AG09309 (cell line): ENCODE data around the gene LRRC32.

Experiments used
- DNase-seq: peaks from one replicate; pipeline ENCODE4 v3.0.0-alpha.2; 2010; ENCODE audit warnings: low read depth
- H3K4me3 ChIP-seq: 2 replicates; pipeline ENCODE4 v1.5.1; 2011; ENCODE audit warnings: mild to moderate bottlenecking, low read depth, low read length, moderate library complexity; ENCODE audit not compliant: control insufficient read depth
- CTCF ChIP-seq: IDR thresholded peaks from 2 replicates; pipeline ENCODE4 v1.5.1; 2011; ENCODE audit warnings: mild to moderate bottlenecking, low read depth, low read length, inconsistent platforms; ENCODE audit not compliant: insufficient read depth, control insufficient read depth; ENCODE audit errors: missing control alignments

The LRRC32 gene

GRCh38 chr11:76674517-76675400 lies 4.2 kb upstream of the LRRC32 start:
- no peak for TF ChIP-seq CTCF
- no peak for DNase-seq
- H3K4me3 ChIP-seq: no peak overlapping the region

- no peak for TF ChIP-seq CTCF
- no peak overlapping the region for H3K4me3 ChIP-seq
Observed at GRCh38 chr11:76673176-76674142, 2.9 kb upstream of the LRRC32 start.

GRCh38 chr11:76672431-76673175 lies 2.1 kb upstream of the LRRC32 start:
- DNase-seq: no peak
- no peak overlapping the region for H3K4me3 ChIP-seq
- TF ChIP-seq CTCF: no peak

More at GRCh38 chr11:76673176-76674142, 2.9 kb upstream of the LRRC32 start:
- no peak for DNase-seq

GRCh38 chr11:76671626-76672309 lies 1.2 kb upstream of the LRRC32 start:
- no peak for TF ChIP-seq CTCF
- H3K4me3 ChIP-seq: no peak overlapping the region
- DNase-seq: no peak

GRCh38 chr11:76671237-76671592 lies 668 bp upstream of the LRRC32 start:
- no peak for TF ChIP-seq CTCF
- DNase-seq: no peak
- H3K4me3 ChIP-seq: peak overlapping the region; percentile 51; the same call in 1 of the 2 replicates

- peak overlapping the region; percentile 51 for H3K4me3 ChIP-seq
- TF ChIP-seq CTCF: no peak
- DNase-seq: no peak
Observed at GRCh38 chr11:76669901-76670484, 554 bp downstream of the LRRC32 start.
